GM19463 (cell line): ENCODE results near the gene SIGLEC1.

Experiments
- ATAC-seq: cut with Tn5 transposase; IDR thresholded peaks from one replicate; pipeline ENCODE4 v1.9.1; 2021; ENCODE audit warnings: mild to moderate bottlenecking, moderate library complexity; ENCODE audit not compliant: unreplicated experiment

Gene SIGLEC1

GRCh38 chr20:3681352-3681930 is 31.0 kb downstream of the SIGLEC1 start:
- no peak for ATAC-seq

GRCh38 chr20:3680701-3681351 is 31.6 kb downstream of the SIGLEC1 start:
- ATAC-seq: no peak

GRCh38 chr20:3679749-3680700 is 32.4 kb downstream of the SIGLEC1 start:
- ATAC-seq: no peak

GRCh38 chr20:3678856-3679720 is 33.3 kb downstream of the SIGLEC1 start:
- ATAC-seq: no peak

GRCh38 chr20:3678198-3678597 is 34.2 kb downstream of the SIGLEC1 start:
- ATAC-seq: no peak

DNA sequence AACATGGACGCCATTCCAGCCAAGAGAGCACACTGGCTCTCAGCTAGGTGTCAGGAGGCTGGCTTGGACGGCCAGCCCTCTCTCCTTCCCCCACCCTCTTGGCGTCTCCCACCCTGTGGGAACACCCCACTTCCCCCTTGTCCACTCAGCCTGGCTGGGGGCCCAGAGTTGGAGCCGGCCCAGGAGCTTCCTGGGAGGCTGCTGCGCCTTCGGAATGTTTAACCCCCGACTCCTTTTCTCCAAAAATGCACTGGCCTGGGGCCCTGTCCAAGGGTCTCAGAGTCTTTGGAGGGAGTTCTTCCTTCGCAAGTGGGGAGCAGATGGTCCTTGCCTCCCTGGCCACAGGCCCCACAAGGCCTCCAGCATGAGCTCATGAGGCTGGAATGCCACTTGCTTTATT is 34.7 kb downstream of the SIGLEC1 start:
- no peak for ATAC-seq

DNA sequence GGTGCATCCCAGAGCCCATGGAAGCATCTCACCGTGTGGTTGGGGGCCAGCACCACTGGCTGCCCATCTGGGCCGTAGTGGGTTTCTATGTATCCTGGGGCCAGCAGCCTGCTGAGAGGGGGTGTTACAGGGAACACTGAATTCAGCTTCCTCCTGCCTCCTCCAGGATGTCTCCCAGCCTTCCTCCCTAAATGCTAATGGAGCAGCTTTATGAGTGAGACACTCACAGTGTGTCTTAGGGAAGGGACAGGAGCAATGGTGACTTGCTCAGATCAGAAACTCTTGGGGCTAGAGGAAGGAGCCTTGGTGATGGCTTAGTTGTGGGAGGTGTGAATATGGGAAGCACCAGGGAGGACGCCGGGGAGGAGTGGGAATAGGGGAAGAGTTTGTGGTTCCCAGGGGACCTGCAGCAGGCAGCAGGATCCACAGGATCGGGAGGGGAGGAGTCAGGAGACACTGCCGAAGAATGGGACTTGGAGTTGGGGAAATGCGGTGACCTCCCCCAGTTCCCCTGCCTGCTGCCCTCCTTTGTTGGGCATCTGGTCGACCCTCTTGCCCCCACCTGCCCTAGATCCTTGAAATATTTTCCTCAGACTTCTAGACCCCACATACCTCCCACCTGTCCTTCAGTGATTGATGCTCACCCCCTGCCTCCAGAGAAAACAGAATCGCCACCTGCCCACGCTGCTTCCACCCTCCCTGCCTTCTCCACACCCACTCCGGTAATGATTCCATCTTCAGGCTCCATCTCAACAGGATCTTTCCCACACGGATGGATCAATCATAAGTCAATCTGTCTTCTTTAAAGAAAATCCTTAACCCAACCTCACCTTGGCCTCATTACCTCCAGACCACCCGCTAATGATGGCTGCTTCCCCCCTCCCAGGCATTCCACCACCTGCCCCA is 37.2 kb downstream of the SIGLEC1 start:
- no peak for ATAC-seq

- no peak for ATAC-seq
Measured at GRCh38 chr20:3674447-3674846, 38.0 kb downstream of the SIGLEC1 start.

DNA sequence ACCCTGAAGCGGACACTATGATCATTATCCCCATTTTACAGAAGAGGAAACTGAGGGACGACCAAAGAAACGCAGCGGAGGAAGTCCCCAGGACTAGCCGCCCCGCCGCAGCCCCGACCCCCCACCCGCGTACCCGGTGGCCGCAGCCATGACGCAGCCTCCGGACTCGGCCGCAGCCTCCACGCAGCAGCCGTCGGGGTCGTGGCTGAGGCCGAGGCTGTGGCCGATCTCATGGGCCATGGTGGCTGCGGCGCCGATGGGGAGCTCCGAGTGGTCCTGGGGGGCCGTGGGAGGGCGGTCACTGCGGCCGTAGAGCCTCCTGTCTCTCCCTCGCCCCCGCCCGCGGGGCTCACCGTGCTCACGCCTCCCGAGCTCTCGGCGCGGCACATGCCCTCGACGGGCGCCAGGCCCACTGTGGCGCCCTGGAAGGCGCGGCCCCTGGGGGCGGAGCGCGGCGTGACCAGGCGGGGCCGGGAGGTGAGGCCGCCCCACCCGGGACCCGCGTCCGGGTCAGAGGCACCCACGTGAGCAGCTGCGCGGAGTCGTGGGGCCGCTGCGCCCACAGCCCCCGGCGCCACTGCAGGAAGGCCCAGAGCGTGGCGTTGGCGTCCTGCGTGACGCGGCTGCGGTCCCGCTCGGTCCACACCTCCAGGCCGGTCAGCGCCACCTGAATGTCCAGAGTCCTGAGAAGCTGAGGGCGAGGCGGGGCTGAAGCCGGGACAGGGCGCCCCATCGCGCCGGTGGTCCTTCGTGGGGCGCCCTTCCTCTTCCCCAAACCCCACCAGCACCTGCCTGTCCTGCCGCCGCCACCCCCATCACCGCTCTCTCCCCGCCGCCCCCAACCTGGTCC is 39.0 kb downstream of the SIGLEC1 start:
- ATAC-seq: no peak

- no peak for ATAC-seq
Measured at GRCh38 chr20:3672547-3673171, 39.7 kb downstream of the SIGLEC1 start.

GRCh38 chr20:3671986-3672546 is 40.3 kb downstream of the SIGLEC1 start:
- ATAC-seq: no peak

- no peak for ATAC-seq
Measured at GRCh38 chr20:3670945-3671344, 41.5 kb downstream of the SIGLEC1 start.

DNA sequence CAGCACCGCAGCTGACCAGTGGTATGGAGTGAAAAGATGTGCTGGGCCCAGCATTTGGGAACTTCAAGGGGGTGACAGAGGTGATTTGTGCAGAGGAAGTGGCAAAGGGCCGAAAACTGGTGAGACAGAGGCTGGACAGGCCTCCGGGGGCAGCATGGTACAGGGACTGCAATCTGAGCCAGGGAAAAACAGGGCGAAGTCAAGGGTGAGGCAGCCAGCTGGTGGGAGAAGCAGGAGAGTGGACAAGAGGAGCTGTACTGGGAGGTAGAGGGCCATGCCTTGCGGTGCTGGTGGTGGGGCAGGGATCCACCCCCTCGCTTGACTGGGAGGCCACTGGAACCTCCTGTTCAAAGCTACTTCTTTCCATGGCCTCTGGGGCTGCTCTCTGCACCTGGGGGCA is 41.9 kb downstream of the SIGLEC1 start:
- ATAC-seq: no peak

GRCh38 chr20:3669710-3670367 is 42.6 kb downstream of the SIGLEC1 start:
- ATAC-seq: no peak

- ATAC-seq: no peak
Measured at GRCh38 chr20:3667434-3668037, 44.9 kb downstream of the SIGLEC1 start.

GRCh38 chr20:3663858-3664257 is 48.5 kb downstream of the SIGLEC1 start:
- no peak for ATAC-seq

- ATAC-seq: no peak
Measured at GRCh38 chr20:3663031-3663701, 49.2 kb downstream of the SIGLEC1 start, which contains the start of gene GFRA4. Gene GFRA4 (minus strand): TSS chr20:3663399. CDS start chr20:3663399, 0 bp downstream.
